GM12878 (cell line): ENCODE data around the gene SPAG17. TPM values are rescaled to one million over a fixed set of nuclear protein-coding genes. Genes with fewer than 3 reads are reported as not detected.

Experiments used
- ATAC-seq: fragments of 200-7000 bp; cut with Tn5 transposase; 3 replicates; pipeline ENCODE4 v1.9.1; 2020; ENCODE audit warnings: mild to moderate bottlenecking, moderate library complexity
- BruUV-seq: library from RNA; stranded (reverse); fragments of 400-500 nt; replicated peaks from 2 replicates; lab custom pipeline; 2021; lab: Mats Ljungman, UMichigan
- CTCF ChIA-PET: fragments of 300-600 bp; sonication (Branson Sonifier 250); formaldehyde crosslinking; extraction: SDS; loops from one replicate; lab custom pipeline; 2021; ENCODE audit warnings: inconsistent platforms; lab: Yijun Ruan, JAX
- POLR2A ChIA-PET: fragments of 350-600 bp; formaldehyde crosslinking; extraction: SDS; loops from one replicate; lab custom pipeline; 2021; ENCODE audit warnings: inconsistent platforms; lab: Charles Lee
- RAD21 ChIA-PET: fragments of 300-600 bp; sonication (Branson Sonifier 250); formaldehyde crosslinking; loops from one replicate; lab custom pipeline; 2023; ENCODE audit warnings: antibody characterized with exemption; ENCODE audit not compliant: unreplicated experiment; lab: Charles Lee
- SMC1A ChIA-PET: fragments of 300-600 bp; sonication (Branson Sonifier 250); formaldehyde crosslinking; loops from one replicate; lab custom pipeline; 2023; ENCODE audit not compliant: unreplicated experiment, uncharacterized antibody; lab: Charles Lee
- DNase-seq: peaks from one replicate; pipeline ENCODE4 v3.0.0-alpha.2; 2011; ENCODE audit warnings: low read depth, low spot score
- FAIRE-seq: peaks from 3 replicates; lab custom pipeline; 2011; peaks lifted over from hg19 to GRCh38; lab: Jason Lieb, UNC
- H2AFZ ChIP-seq: 2 replicates; pipeline ENCODE4 v1.6.0; 2011; ENCODE audit warnings: low read depth, low read length, control low read depth; ENCODE audit not compliant: control insufficient read depth
- H3K27ac ChIP-seq: 2 replicates; pipeline ENCODE4 v1.5.1; 2011; ENCODE audit warnings: control low read depth; ENCODE audit not compliant: control insufficient read depth, insufficient read depth
- H3K27me3 ChIP-seq, 2 experiments: replicated peaks in 1 of 2; 2 replicates each; pipeline versions ENCODE4 v1.6.0 to v1.6.1; 2011; ENCODE audit warnings: low read length in 1 of 2; ENCODE audit not compliant: control insufficient read depth in 2 of 2, insufficient read depth in 2 of 2
- H3K36me3 ChIP-seq, 2 experiments: 2 replicates each; pipeline ENCODE4 v1.5.1; 2011; ENCODE audit warnings: low read length in 1 of 2; ENCODE audit not compliant: control insufficient read depth in 2 of 2, insufficient read depth in 2 of 2
- H3K4me1 ChIP-seq: 2 replicates; pipeline ENCODE4 v1.6.1; 2011; ENCODE audit warnings: mild to moderate bottlenecking, low read length, moderate library complexity, mixed read lengths; ENCODE audit not compliant: control insufficient read depth, insufficient read depth
- H3K4me2 ChIP-seq: 2 replicates; pipeline ENCODE4 v1.6.0; 2011; ENCODE audit warnings: control low read depth; ENCODE audit not compliant: control insufficient read depth, insufficient read depth
- H3K4me3 ChIP-seq: fragments of 200-600 bp; sonication (generic); 2 replicates; pipeline ENCODE4 v1.5.1; 2016
- H3K79me2 ChIP-seq: 2 replicates; pipeline ENCODE4 v1.6.0; 2011; ENCODE audit warnings: low read length; ENCODE audit not compliant: control insufficient read depth, insufficient read depth
- H3K9ac ChIP-seq: 2 replicates; pipeline ENCODE4 v1.8.0; 2011; ENCODE audit warnings: low read length, control low read depth, mixed read lengths; ENCODE audit not compliant: control insufficient read depth, insufficient read depth
- H3K9me3 ChIP-seq: replicated peaks from 3 replicates; pipeline ENCODE4 v1.5.1; 2011; ENCODE audit warnings: mild to moderate bottlenecking, low read length; ENCODE audit not compliant: control insufficient read depth, insufficient read depth
- H4K20me1 ChIP-seq: 2 replicates; pipeline ENCODE4 v1.6.0; 2011; ENCODE audit not compliant: control insufficient read depth, insufficient read depth
- EP300 ChIP-seq, 2 experiments: fragments of 150-350 bp in 1 of 2; IDR thresholded peaks; 2 replicates each; pipeline ENCODE4 v1.6.1; 2011 to 2012; ENCODE audit warnings: low read depth in 2 of 2, low read length in 2 of 2, borderline replicate concordance in 1 of 2, improper control_type of control experiment in 1 of 2, inconsistent platforms in 1 of 2; ENCODE audit not compliant: control insufficient read depth in 1 of 2
- FOS ChIP-seq: IDR thresholded peaks from 3 replicates; pipeline ENCODE4 v1.6.1; 2011; ENCODE audit warnings: borderline replicate concordance; ENCODE audit not compliant: insufficient read length; ENCODE audit errors: extremely low read depth
- GABPA ChIP-seq: IDR thresholded peaks from 2 replicates; pipeline ENCODE4 v1.6.1; 2014; ENCODE audit warnings: antibody characterized with exemption, low read depth, mild to moderate bottlenecking, inconsistent platforms
- IKZF2 ChIP-seq, 2 experiments: fragments of 450-650 bp; IDR thresholded peaks; 2 replicates each; pipeline ENCODE4 v1.6.1; 2017; ENCODE audit warnings: mild to moderate bottlenecking in 2 of 2, moderate library complexity in 2 of 2
- JUND ChIP-seq: IDR thresholded peaks from 2 replicates; pipeline ENCODE4 v1.6.1; 2012; ENCODE audit warnings: low read depth, mild to moderate bottlenecking, low read length, improper control_type of control experiment, moderate library complexity
- KLF5 ChIP-seq: fragments of 450-650 bp; IDR thresholded peaks from 2 replicates; pipeline ENCODE4 v1.6.1; 2014; ENCODE audit warnings: mild to moderate bottlenecking; ENCODE audit not compliant: partially characterized antibody
- NFIC ChIP-seq: IDR thresholded peaks from 2 replicates; pipeline ENCODE4 v1.6.1; 2012; ENCODE audit warnings: low read depth, mild to moderate bottlenecking, inconsistent platforms, low read length, moderate library complexity
- PKNOX1 ChIP-seq: fragments of 450-650 bp; IDR thresholded peaks from 2 replicates; pipeline ENCODE4 v1.6.1; 2016; ENCODE audit warnings: mild to moderate bottlenecking
- POLR2A ChIP-seq: IDR thresholded peaks from 2 replicates; pipeline ENCODE4 v1.6.1; 2011; ENCODE audit warnings: low read depth, mild to moderate bottlenecking, low read length
- RCOR1 ChIP-seq: conservative IDR thresholded peaks from 2 replicates; pipeline ENCODE4 v1.6.1; 2012; ENCODE audit warnings: low read depth, low read length, improper control_type of control experiment
- RELA ChIP-seq: fragments of 450-650 bp; IDR thresholded peaks from 2 replicates; pipeline ENCODE4 v1.8.0; 2014; ENCODE audit warnings: borderline replicate concordance; ENCODE audit not compliant: partially characterized antibody
- SMARCA5 ChIP-seq: fragments of 450-650 bp; IDR thresholded peaks from 2 replicates; pipeline ENCODE4 v1.6.1; 2017; ENCODE audit warnings: mild to moderate bottlenecking
- SUPT20H ChIP-seq: IDR thresholded peaks from 2 replicates; pipeline ENCODE4 v1.6.1; 2011; ENCODE audit warnings: low read depth, mild to moderate bottlenecking, low read length, moderate library complexity, borderline replicate concordance; ENCODE audit not compliant: control insufficient read depth
- SUZ12 ChIP-seq: fragments of 200-600 bp; sonication (generic); IDR thresholded peaks from one replicate; pipeline ENCODE4 v1.6.1; 2018; ENCODE audit warnings: antibody characterized with exemption, mild to moderate bottlenecking; ENCODE audit not compliant: unreplicated experiment
- TCF12 ChIP-seq: IDR thresholded peaks from 2 replicates; pipeline ENCODE4 v1.6.1; 2011; ENCODE audit warnings: low read depth, mild to moderate bottlenecking, low read length
- TCF3 ChIP-seq: IDR thresholded peaks from 2 replicates; pipeline ENCODE4 v1.6.1; 2012; ENCODE audit warnings: low read depth, mild to moderate bottlenecking, low read length, borderline replicate concordance; ENCODE audit not compliant: insufficient read depth
- ZNF592 ChIP-seq: fragments of 450-650 bp; IDR thresholded peaks from 2 replicates; pipeline ENCODE4 v1.6.1; 2017; ENCODE audit warnings: mild to moderate bottlenecking, moderate library complexity
- WGBS: methylation state at CpG from one replicate; pipeline ENCODE4 v1.1.6; 2016; ENCODE audit warnings: low lambda C conversion rate; ENCODE audit not compliant: insufficient replicate concordance, insufficient coverage; ENCODE audit errors: missing lambda C conversion rate; 5-methylcytosine and 5-hydroxymethylcytosine counted together
- in situ Hi-C: fragments of 300-500 bp; cut with MboI; formaldehyde crosslinking; loops from 9 replicates; pipeline ENCODE4 v1.14.3; 2018; ENCODE audit warnings: mixed read lengths
- intact Hi-C: fragments of 100-400 bp; cut with micrococcal nuclease; formaldehyde crosslinking; loops from one replicate; pipeline ENCODE4 v1.14.2; 2022; ENCODE audit not compliant: unreplicated experiment
- polyA plus RNA-seq, 11 experiments: library from polyadenylated mRNA; depleted of rRNA in 4 of 11; unstranded in 6 of 11; stranded (reverse) in 5 of 11; fragments of >200 nt; fragmentation: Nextera tagmentation in 4 of 11; fragmentation: Illumina TruSeq in 1 of 11; extraction: Ambion mirVana in 4 of 11; extraction: Trizol in 1 of 11; gene quantifications; 1 replicate in 1 of 11; 2 replicates in 10 of 11; pipeline versions ENCODE4 v1.2.1 to v1.2.3, GENCODE V29; 2011 to 2016; ENCODE audit warnings: inconsistent platforms in 2 of 11, missing spikeins in 2 of 11, low read depth in 1 of 11
- total RNA-seq, 4 experiments: library from RNA; depleted of rRNA in 3 of 4; stranded (reverse); fragments of >200 nt in 3 of 4; fragmentation: Illumina TruSeq in 1 of 4; extraction: Trizol in 1 of 4; gene quantifications; 2 replicates each; pipeline versions ENCODE4 v1.2.1 to v1.2.3, GENCODE V29; 2013 to 2021

SPAG17 gene
- total and polyA plus RNA-seq, 10 of the 15 experiments (the other 5 are each of a cell fraction or from before 2014, with no cell fraction given) = 0.02 to 0.16 (median 0.03) TPM; not detected in 7

- Histone ChIP-seq H4K20me1 (no peaks in the 10 kb centered on the region), H3K9ac (no peak overlapping the region), H3K4me2 (no peak overlapping the region), H3K9me3 (no peaks in the 10 kb centered on the region), H3K27me3 (no peaks in the 10 kb centered on the region), H3K79me2 (peaks cover 2% of the 10 kb centered on the region), H3K4me3 (no peak overlapping the region), H3K36me3 (no peaks in the 10 kb centered on the region), H3K4me1 (no peaks in the 10 kb centered on the region), H3K27ac (no peak overlapping the region), H2AFZ (no peak overlapping the region)
- intact Hi-C loops = no loop called here
- no TSS peak for BruUV-seq
- ChIA-PET POLR2A (no interaction called here), SMC1A (no interaction called here), RAD21 (no interaction called here), CTCF (interaction anchor here (0.7 kb wide), 1 partner anchor 26 kb away, joined by 3 read pairs; no protein-coding TSS in a partner anchor)
- in situ Hi-C loops = no loop called here
- 97% methylated on average over 2 of the region's 2 CpGs for WGBS
- no peak for TF ChIP-seq IKZF2 (IDR thresholded peaks at IDR 0.05)
- no peak for TF ChIP-seq NFIC
- no peak for TF ChIP-seq POLR2A
- no peak for TF ChIP-seq FOS
- TF ChIP-seq SMARCA5 = no peak
- no peak for TF ChIP-seq GABPA
- no peak for TF ChIP-seq TCF12
- TF ChIP-seq SUPT20H = no peak
- TF ChIP-seq RCOR1 = no peak
- TF ChIP-seq SUZ12 = no peak
- TF ChIP-seq TCF3 = no peak
- no peak for TF ChIP-seq EP300 (IDR thresholded peaks at IDR 0.05; ENCODE audit: borderline replicate concordance in 1 of 2, control insufficient read depth in 1 of 2, low read depth in 2 of 2, low read length in 2 of 2)
- no peak for TF ChIP-seq RELA
- TF ChIP-seq JUND = no peak
- no peak for TF ChIP-seq ZNF592
- TF ChIP-seq PKNOX1 = no peak
- TF ChIP-seq KLF5 = no peak
- FAIRE-seq (no peak), ATAC-seq (no peak), DNase-seq (no peak)
These were observed 263.0 kb downstream of the SPAG17 start for GRCh38 chr1:117921991-117922390.
